HG03558 (cell line): ENCODE results near the gene HMOX2.

ENCODE experiments used
- ATAC-seq: cut with Tn5 transposase; IDR thresholded peaks from one replicate; pipeline ENCODE4 v1.9.1; 2021; ENCODE audit warnings: moderate number of reproducible peaks; ENCODE audit not compliant: unreplicated experiment; ENCODE audit errors: extremely low read depth

HMOX2 gene

DNA sequence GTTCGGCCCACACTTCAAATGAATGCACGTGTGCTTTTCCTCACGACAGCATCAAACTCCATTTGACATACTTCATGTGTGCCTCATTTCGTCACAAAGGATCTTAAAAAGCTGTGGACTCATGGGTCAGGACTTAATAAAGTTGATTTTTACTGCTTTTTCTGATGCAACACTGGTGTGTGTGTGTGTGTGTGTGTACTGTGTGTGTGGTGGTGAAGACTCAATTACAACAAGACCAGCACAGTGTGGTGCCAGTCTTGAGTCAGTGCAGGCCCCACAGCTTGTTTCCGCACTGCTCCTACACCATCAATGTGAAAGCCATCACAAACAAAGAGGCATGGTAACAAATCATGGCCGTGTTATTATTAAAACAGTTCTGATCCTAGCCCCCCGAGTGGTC lies 44.7 kb downstream of the HMOX2 start:
- no peak for ATAC-seq

DNA sequence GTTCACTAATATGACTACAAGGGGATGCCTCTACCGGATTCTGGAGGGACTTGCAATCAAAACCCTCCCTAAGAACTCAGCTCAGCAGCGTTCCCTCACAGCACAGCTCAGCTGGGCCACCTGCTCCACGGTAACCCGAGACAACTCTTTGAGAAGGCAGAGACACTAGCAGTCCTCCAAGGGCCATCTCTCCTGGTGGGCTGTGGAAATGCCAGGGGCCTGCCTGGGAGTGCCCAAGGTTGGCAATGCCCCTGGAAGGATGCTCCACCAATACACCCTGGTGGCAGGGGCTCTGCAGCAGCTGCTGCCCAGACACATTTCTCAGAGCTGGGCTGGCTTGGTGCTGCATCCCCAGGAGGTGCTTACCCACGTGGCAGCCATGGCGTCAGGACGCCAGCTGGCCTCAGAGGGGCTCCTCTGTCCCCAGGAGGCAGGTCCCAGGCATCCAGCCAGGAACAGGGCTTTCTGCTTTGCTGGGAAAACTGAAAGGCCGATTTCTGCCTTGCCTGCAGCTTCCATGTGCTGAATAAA lies 45.9 kb downstream of the HMOX2 start:
- no peak for ATAC-seq

- ATAC-seq, result no peak
These were observed 47.5 kb downstream of the HMOX2 start for GRCh38 chr16:4523686-4524085.

- ATAC-seq, result no peak
These were observed 48.4 kb downstream of the HMOX2 start for GRCh38 chr16:4524571-4524970.

DNA sequence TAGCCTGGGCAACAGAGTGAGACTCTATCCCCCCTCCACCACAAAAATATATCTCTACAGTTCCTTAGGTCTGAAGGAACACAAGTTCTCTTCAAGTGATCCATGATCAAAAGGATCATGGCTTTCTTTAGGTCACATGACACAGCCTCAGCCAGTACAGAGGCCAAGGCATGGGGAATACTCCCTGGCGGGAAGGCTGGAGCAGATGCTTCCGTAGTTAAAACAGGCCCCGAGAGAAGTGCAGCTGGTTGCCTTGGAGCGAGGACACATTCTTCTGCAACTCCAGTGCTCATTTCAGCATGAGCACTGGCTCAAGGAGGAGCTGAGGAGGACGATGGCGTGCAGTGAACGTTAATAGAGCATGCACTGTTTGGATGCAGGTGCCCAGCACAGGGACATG lies 48.9 kb downstream of the HMOX2 start:
- ATAC-seq, result no peak

DNA sequence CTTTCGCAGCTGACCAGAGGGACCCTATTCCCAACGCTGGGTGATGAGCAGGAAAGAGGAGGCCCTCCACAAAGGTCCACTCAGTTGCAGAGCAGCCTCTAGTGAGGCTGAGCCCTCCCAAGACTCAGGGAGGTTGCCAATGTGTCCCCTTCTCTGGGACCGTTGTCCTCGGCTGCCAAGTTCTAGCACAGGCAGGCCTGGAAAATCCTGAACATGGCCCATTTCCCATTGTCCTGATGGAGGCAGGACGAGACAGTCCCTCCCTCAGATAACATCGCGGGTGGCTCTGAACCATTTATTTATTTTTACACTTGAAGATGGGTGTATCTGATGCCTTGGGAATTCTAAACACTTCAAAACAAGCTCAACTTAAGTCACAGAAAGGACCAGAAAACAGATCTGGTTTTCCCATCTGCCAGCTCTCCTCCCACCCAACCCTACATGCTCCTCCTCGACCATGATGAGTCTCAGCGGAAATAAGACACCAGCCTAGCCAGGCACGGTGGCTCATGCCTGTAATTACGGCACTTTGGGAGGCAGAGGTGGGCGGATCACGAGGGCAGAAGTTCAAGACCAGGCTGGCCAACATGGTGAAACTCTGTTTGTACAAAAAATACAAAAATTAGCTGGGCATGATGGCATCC lies 49.6 kb downstream of the HMOX2 start:
- ATAC-seq, result no peak

DNA sequence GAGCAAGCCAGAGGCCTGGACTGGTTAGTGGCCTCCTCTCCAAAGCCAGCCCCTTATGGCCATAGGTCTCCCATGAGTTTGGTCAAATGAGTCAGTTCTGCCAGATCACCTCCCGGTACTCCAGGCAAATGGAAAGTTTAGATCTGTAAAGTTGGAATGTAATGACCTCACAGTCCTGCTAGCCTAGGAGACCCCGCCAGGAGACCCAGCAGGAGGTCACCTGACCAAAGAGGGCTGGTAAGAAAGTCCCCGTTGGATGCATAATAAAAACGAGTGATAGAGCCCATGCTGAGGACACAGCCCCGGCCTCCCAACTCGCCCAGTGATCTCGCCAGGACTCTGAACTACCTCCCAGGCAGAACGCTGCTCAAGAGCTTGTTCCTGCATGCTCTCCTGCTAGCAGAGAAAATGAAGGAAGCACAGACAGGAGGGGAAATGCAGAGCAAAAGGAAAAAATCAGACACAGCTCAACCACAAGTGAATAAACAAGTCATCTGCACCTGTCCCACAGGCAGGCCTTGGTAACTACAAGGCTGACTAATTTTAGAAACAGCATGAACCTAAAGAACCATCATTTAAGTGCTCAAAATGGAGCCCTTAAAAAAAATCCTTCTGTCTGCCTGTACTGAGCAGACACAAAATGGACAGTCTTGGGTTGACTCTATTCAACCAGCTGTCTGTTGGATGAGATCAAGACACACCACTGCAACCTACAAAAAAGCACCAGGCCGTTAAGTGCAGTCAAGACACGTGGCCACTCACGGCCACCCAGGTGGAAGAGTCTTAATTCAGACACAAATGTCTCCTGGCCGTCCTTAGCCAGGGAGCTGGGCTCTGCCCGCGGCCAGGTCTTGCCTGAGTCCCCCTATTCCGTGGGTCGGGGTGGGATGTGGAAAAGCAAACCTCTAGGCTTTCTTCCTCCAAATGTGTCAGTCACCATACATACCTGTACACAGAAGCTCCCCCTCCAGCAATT lies 53.2 kb downstream of the HMOX2 start:
- ATAC-seq, result no peak

DNA sequence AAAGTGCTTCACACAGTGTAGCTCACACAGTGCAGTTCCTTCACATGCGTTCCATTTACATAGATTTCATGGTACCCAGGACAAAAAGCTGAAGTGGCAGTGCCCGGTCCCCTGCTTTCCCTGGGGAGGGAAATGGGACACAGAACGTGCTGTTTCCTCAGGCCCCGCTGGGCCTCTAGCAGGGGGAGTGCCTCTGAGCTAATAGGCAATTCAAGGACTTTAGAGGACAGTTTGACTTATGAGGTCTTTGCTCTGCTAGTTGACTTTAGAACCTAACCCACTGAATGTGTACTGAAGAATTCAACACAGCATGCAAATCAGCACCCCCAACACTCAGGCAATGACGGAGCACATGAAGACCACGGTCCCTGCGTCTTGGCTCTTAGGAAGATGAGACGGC lies 55.6 kb downstream of the HMOX2 start:
- ATAC-seq, result no peak

GRCh38 chr16:4532238-4532637 lies 56.0 kb downstream of the HMOX2 start:
- ATAC-seq, result no peak

DNA sequence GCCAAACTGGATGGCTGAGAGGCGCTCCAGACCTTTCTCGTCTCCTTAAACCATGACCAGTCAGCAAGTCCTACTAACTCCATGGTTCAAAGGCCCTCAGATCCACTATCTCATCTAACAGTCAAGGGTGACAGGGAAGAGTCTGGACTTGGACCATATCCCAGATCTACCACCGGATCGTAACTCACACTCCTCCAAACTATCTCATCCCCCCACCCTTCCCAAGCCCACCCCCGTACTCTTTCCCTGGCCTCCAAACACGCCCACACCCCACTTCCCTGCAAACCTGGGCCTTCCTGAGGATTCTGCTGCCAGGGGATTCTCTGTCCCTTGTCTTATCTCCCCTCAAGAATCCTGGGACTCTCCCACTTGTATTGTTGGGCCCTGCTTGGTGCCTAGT lies 57.3 kb downstream of the HMOX2 start:
- no peak for ATAC-seq

DNA sequence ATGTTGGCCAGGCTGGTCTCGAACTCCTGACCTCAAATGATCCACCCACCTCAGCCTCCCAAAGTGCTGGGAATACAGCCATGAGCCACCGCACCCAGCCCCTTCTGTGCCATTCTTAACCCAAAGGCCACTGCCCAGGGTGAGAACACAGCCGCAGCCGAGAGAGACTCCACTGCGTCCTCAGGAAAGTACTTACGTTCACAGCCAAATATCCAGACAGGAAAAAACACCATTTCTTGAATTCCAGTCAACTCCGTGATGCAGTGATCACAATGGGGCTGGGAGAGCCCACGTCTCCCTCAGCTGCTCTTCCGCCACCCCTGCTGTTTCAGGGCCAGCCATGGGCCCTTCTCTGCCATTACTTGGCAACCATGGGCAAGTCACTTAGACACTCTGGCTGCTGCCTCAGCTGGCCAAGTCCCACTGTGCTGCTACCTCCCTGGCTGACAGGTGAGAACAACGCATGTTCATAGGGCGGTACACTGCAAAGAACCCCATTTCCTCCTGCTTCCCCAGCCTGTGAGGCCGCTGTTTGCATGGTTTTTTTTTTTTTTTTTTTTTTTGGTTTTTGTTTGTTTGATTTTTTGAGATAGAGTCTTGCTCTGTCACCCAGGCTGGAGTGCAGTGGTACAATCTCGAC lies 58.1 kb downstream of the HMOX2 start:
- no peak for ATAC-seq

- no peak for ATAC-seq
These were observed 59.5 kb downstream of the HMOX2 start for GRCh38 chr16:4535627-4536108.

GRCh38 chr16:4536391-4537106 lies 60.4 kb downstream of the HMOX2 start:
- ATAC-seq, result no peak

GRCh38 chr16:4537376-4538343 lies 61.5 kb downstream of the HMOX2 start:
- ATAC-seq, result peak; percentile 20

- peak; percentile 57 for ATAC-seq
These were observed 62.4 kb downstream of the HMOX2 start, which contains the start of gene CDIP1 for GRCh38 chr16:4538350-4539235. Gene CDIP1, minus strand, starts transcription at chr16:4538773. Its CDS starts 24,643 bp downstream, at chr16:4514130.

DNA sequence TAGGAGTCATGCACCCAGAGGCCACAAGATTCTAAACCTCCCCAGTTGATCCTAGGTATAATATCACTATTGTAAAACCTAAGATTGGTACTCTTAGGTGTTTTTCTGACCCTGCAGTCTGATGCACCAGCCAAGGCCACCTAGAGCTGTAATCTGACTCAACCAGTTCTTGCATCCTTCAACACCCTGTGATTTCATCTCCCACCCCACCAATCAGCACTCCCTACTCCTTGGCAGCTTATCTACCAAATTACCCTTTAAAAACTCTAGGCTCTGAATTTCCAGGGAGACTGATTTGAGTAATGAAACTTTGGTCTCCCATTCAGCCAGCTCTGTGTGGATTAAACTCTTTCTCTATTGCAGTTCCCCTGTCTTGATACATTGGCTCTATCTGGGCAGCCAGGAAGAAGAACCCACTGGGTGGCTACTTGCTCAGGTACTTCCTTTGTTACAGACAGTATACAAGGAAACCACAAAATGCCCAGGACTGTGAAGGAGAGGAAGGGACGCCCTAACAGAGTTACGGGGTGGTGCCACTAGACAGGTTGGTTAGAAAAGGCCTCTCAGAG lies 63.6 kb downstream of the HMOX2 start:
- ATAC-seq, result no peak

DNA sequence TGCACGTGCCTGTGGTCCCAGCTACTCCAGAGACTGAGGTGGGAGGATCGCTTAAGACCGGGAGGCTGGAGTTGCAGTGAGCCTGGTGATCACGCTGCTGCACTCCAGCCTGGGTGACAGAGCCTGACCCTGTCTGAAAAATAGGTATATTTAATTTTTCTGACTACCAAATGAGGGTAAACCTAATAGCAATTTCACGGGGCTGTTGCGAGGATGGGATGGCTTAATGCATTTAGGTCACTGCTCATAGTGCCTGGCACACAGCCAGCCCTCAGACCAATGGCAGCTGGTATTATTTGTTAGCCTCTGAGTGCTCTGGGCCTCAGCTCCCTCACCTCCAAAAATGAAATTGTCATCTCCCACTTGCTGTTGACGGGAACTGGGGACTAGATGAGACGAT lies 68.3 kb downstream of the HMOX2 start:
- no peak for ATAC-seq

- no peak for ATAC-seq
These were observed 71.9 kb downstream of the HMOX2 start for GRCh38 chr16:4548124-4548523.
